Stimulated activated CD4-positive, alpha-beta T cell treated with anti-CD3 and anti-CD28 coated beads, Interleukin-2, amount 100 ng/mL, for 4 hours (primary cell): ENCODE measurements around the gene SLC39A13.

ENCODE experiments used
- DNase-seq: peaks from one replicate; pipeline ENCODE4 v3.0.0-alpha.2; 2020; ENCODE audit warnings: low read depth

Gene SLC39A13

GRCh38 chr11:47384498-47384897 lies 23.9 kb upstream of the SLC39A13 start:
- no peak for DNase-seq

GRCh38 chr11:47387944-47388696 lies 20.3 kb upstream of the SLC39A13 start:
- no peak for DNase-seq

GRCh38 chr11:47388697-47389576 lies 19.5 kb upstream of the SLC39A13 start:
- DNase-seq = no peak

- no peak for DNase-seq
These were observed 18.6 kb upstream of the SLC39A13 start for GRCh38 chr11:47389577-47390421.

GRCh38 chr11:47390422-47390760 lies 18.0 kb upstream of the SLC39A13 start:
- DNase-seq = no peak

GRCh38 chr11:47391077-47391583 lies 17.3 kb upstream of the SLC39A13 start:
- no peak for DNase-seq

- no peak for DNase-seq
These were observed 16.5 kb upstream of the SLC39A13 start for GRCh38 chr11:47391711-47392432.

- DNase-seq = no peak
These were observed 15.7 kb upstream of the SLC39A13 start for GRCh38 chr11:47392546-47393162.

GRCh38 chr11:47393163-47394049 lies 15.0 kb upstream of the SLC39A13 start:
- DNase-seq = no peak

- no peak for DNase-seq
These were observed 14.4 kb upstream of the SLC39A13 start for GRCh38 chr11:47394050-47394321.

GRCh38 chr11:47394322-47395222 lies 13.8 kb upstream of the SLC39A13 start:
- peak; percentile 30 for DNase-seq

- no peak for DNase-seq
These were observed 13.0 kb upstream of the SLC39A13 start for GRCh38 chr11:47395223-47396048.

GRCh38 chr11:47396049-47396320 lies 12.4 kb upstream of the SLC39A13 start:
- no peak for DNase-seq

GRCh38 chr11:47398011-47398410 lies 10.4 kb upstream of the SLC39A13 start:
- no peak for DNase-seq

- DNase-seq = no peak
These were observed 9.8 kb upstream of the SLC39A13 start for GRCh38 chr11:47398551-47398950.

- DNase-seq = no peak
These were observed 8.3 kb upstream of the SLC39A13 start for GRCh38 chr11:47399860-47400767.

GRCh38 chr11:47400768-47401279 lies 7.6 kb upstream of the SLC39A13 start:
- no peak for DNase-seq
